HG02943 (cell line): ENCODE results near the gene NEB.

Experiments
- ATAC-seq: cut with Tn5 transposase; IDR thresholded peaks from one replicate; pipeline ENCODE4 v1.9.1; 2021; ENCODE audit warnings: mild to moderate bottlenecking, low read depth, moderate library complexity; ENCODE audit not compliant: unreplicated experiment

Gene NEB

GRCh38 chr2:151506170-151506569 is 228.1 kb downstream of the NEB start:
- ATAC-seq: no peak

DNA sequence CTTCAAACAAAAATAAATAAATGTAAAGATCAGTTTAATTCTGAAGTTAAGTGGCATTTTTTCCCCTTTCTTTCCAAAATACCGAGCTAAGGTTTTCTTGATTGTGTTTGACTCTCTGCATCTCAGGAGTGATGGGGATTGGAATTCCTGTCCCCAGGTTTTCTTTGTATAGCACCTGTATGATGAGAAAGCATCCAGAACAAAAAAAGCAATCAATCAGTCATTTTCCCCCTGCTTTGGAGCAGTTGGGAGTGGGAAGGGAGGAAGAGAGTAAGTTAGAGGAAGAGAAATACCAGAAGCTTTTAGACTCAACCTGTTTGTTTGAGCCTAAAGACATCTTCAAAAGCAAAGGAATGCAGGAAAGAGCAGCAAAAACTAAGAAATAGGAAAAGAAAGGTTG is 236.1 kb downstream of the NEB start:
- no peak for ATAC-seq

DNA sequence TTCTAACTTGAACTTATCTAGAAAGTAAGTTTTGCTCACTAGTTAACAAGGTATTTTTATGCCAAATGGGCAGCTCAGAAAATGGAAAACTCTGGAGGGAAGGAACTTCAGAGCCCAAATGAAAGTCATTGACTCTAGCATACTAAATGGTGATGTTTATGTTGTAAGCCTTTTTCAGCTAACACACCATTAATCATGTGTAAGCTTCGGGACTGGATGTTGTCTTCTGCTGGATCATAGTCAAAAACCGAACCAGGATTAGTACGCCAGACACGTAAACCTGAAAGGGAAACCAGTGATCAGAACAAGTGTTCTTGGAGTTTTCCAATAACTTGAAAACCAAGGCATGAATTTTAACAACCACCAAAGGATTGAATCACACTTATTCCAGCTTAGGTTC is 242.8 kb downstream of the NEB start:
- ATAC-seq: no peak

- ATAC-seq: no peak
These were observed 244.0 kb downstream of the NEB start for GRCh38 chr2:151490276-151490675.

GRCh38 chr2:151486053-151486452 is 248.2 kb downstream of the NEB start:
- ATAC-seq: no peak

DNA sequence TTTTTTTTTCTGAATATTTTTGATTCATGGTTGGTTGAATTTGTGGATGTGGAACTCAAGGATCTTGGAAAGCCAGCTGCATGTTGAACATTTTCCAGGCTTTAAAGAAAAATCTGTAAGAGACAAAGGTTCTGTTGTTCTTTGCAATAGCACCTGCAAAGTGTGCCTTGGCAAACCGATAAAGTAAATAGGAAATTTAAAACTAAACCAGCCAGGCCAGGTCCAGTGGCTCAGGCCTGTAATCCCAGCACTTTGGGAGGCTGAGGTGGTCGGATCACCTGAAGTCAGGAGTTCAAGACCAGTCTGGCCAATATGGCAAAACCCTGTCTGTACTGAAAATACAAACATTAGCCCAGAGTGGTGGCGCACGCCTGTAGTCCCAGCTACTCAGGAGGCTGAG is 250.2 kb downstream of the NEB start:
- no peak for ATAC-seq

DNA sequence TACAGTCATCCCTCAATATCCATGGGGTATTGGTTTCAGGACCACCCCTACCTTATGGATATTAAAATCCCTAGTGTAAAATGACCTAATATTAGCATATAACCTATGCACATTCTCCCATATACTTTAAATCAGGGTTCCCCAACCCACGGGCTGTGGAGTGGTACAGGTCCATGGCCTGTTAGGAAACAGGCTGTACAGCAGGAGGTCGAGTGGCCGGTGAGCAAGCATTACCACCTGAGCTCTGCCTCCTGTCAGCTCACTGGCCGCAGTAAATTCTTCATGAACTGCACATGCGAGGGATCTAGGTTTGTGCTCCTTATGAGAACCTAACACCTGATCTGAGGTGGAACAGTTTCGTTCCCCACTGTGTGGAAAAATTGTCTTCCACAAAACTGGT is 250.7 kb downstream of the NEB start:
- ATAC-seq: no peak

- no peak for ATAC-seq
These were observed 252.0 kb downstream of the NEB start for GRCh38 chr2:151482171-151482725.

DNA sequence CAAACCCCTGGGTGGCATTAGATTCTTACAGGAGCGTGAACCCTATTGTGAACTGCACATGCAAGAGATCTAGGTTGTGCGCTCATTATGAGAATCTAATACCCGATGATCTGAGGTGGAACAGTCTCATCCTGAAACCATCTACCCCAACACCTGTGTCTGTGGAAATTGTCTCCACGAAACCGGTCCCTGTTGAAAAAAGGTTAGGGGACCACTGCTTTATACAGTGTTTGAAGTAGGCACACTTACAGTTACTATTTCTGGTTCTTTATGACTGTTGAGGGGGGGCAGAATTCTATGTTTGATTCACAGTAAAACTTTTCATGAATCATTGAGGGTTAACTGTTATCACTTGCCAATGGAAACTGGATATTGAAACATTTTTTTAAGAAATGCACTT is 252.5 kb downstream of the NEB start:
- no peak for ATAC-seq

DNA sequence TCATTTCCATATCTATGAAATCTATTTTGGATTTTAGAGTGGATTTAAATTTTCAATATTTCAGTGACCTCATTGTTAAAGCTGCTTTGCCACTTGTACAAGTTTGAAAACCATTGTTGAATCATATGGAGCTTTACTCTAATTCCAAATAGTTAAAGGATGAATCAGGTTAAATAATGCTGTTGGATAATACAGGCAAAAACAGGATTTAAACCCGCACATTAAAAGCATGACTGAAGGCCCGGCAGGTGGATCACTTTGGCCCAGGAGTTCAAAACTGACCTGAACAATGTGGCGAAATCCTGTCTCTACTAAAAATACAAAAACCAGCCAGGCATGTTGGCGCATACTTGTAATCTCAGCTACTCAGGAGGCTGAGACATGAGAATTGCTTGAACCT is 256.3 kb downstream of the NEB start:
- ATAC-seq: no peak

GRCh38 chr2:151476287-151476686 is 258.0 kb downstream of the NEB start:
- ATAC-seq: no peak

GRCh38 chr2:151475071-151475470 is 259.2 kb downstream of the NEB start:
- no peak for ATAC-seq

GRCh38 chr2:151472966-151473365 is 261.3 kb downstream of the NEB start:
- ATAC-seq: no peak

DNA sequence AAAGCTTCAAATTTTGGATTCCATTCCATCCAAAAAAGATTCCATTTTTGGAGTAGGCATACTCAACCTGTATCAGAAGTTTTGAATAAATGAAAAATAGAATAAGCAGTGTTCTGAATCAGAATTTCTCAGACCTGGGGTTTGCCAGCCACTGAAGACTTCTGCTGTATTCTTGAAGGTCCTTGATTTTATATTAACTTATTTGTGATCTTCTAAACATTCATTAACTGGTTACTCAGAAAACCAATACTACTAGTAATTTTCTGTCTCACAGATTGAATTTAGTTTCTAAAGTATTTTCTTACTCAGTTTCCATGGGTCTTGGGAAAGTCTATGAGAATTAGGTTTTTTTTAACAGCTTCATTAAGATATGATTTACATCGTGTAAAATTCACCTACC is 263.7 kb downstream of the NEB start:
- no peak for ATAC-seq

- no peak for ATAC-seq
These were observed 268.5 kb downstream of the NEB start for GRCh38 chr2:151465771-151466170.

DNA sequence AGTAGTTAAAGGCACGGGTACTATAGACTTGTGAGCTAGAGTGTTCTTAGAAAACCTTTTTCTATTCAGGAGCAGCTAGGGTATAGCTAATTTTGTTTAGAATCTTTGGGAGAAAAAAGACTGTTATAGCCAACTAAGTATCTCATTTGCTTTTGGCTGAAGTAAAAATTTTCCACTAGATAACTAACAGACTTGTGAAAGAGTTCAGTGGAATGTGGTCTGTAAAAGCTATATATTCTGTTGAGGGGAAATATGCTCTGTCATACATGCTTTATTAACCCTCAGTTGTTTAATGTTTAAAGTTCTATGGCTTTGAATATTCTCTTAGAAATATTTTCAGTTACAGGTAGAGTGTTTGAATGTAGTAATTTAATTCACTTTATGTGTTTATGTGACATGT is 274.9 kb downstream of the NEB start:
- ATAC-seq: no peak

- ATAC-seq: no peak
These were observed 295.1 kb downstream of the NEB start for GRCh38 chr2:151439127-151439526.

GRCh38 chr2:151438506-151438905 is 295.8 kb downstream of the NEB start:
- ATAC-seq: no peak

DNA sequence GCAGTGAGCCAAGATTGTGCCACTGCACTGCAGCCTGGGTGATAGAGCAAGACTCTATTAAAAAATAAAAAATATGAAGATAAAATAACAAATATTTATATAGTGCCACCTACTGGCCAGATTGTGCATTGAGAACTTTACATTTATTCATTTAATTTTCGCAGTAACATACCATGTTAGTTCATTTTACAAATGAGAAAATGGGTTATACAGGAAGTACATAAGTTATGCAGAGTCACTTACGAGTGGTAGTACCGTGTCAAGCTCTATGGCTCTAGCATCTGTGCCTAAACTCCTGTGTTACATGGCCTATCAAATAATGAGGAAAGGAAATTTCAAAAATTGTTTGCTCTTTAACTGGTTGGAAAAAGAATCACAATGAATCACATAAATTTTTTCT is 296.6 kb downstream of the NEB start:
- no peak for ATAC-seq
